Fibroblast of pulmonary artery (primary cell): ENCODE measurements around the gene CENPC.

ENCODE experiments used
- DNase-seq: peaks from one replicate; pipeline ENCODE4 v3.0.0-alpha.2; 2010; ENCODE audit warnings: low read depth
- H3K4me3 ChIP-seq: replicated peaks from 2 replicates; pipeline ENCODE4 v1.5.1; 2011; ENCODE audit warnings: low read depth, mild to moderate bottlenecking, control low read depth, low read length, moderate library complexity
- CTCF ChIP-seq: IDR thresholded peaks from 2 replicates; pipeline ENCODE4 v1.5.1; 2011; ENCODE audit warnings: mild to moderate bottlenecking, control low read depth, low read length, inconsistent platforms; ENCODE audit errors: missing control alignments

The CENPC gene

GRCh38 chr4:67480810-67481209, 64.5 kb downstream of the CENPC start:
- TF ChIP-seq CTCF = no peak
- no peak overlapping the region for H3K4me3 ChIP-seq
- DNase-seq = no peak

DNA sequence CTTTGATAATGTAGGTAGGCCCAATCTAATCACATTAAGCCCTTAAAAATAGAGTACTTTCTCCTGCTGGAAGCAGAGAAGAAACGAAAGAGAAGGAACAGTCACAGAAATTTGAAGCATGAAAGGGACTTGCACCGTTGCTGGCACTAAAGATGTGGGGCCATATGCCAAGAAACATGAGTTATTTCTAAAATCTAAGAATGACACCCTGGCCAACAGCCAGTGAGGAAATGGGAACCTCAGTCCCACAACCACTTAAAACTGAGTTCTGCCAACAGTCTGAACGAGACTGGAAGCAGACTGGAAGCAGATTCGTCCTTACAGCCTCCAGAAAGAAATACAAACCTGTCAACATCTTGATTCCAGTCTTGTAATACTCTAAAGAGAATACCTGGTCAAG, 70.1 kb downstream of the CENPC start:
- H3K4me3 ChIP-seq = no peak overlapping the region
- DNase-seq = peak; percentile 11
- TF ChIP-seq CTCF = no peak

GRCh38 chr4:67470871-67471270, 74.4 kb downstream of the CENPC start:
- no peak for DNase-seq
- H3K4me3 ChIP-seq = no peak overlapping the region
- no peak for TF ChIP-seq CTCF

- no peak overlapping the region for H3K4me3 ChIP-seq
- no peak for TF ChIP-seq CTCF
- no peak for DNase-seq
These were observed 76.5 kb downstream of the CENPC start for GRCh38 chr4:67468830-67469229.

DNA sequence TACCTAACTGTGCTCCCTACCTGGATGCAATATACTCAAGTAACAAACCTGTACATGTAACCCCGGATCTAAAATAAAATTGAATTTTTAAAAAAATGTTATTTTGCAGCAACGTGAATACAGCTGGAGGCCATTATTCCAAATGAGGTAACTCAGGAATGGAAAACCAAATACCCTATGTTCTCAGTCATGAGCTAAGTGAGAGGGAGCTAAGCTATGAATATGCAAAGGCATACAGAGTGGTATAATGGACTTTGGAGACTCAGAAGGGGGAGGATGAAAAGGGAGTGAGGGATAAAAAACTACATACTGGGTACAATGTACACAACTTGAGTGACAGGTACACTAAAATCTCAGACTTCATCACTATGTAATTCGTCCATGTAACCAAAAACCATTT, 78.6 kb downstream of the CENPC start:
- no peak for TF ChIP-seq CTCF

DNA sequence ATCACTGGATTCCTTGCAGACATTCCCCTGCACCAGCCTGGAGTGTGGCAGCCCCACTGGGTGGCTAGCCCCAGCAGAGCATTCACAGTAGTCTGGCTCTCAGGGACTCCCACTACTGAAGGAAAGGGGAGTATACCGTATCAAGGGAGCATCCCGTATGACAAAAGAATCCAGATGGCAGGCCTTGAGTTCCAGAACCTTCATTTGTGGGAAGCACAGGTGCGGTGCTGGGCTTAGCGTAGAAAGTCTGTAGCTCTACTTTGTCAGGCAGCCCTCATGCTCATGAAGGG, 79.6 kb downstream of the CENPC start:
- no peak for TF ChIP-seq CTCF
- DNase-seq = no peak
- H3K4me3 ChIP-seq = no peak overlapping the region

More for the DNA sequence above, 78.6 kb downstream of the CENPC start:
- H3K4me3 ChIP-seq = no peak overlapping the region
- no peak for DNase-seq

DNA sequence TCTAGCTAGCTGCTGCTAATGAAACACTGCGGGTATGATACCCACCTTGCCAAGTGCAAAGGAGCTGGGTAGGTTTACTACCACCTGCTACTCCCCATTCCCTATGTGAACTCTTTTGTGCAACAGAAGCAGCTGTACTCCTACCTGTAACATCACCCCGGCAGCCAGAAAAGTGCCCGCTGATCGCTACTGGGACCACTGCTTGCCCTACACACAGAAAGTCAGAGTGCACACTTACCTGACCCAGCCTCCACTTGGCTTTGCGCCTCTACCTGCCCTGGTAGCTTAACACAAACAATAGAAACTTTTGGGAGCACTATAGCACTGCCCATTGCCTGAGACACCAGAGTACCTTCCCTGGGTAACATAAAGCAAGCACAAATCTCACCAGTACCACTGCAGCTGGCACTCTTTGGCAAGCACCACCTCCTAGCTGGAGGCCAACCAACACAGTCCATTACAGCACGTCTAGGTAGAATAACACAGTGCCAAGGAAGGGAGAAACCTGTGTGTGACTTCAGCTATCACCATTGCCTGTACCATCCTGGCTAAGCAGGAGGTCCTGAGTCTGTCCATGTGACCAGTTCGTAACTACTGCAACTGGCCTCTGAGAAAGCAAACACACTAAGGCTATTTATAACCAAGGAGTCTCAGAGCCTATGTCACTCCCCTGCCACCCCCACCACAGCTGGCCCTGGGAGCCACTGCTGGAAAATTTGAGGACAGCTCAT, 80.1 kb downstream of the CENPC start:
- no peak for TF ChIP-seq CTCF
- no peak for DNase-seq
- H3K4me3 ChIP-seq = no peak overlapping the region
